Activated naive CD4-positive, alpha-beta T cell treated with anti-CD3 and anti-CD28 coated beads, Interleukin-2, amount 50 U/mL, for 72 hours (primary cell): ENCODE measurements around the gene RBM3. TPM values are rescaled to one million over a fixed set of nuclear protein-coding genes. Genes with fewer than 3 reads are reported as not detected.

Source experiments
- ATAC-seq, 2 donors: fragments of 150-1000 bp; cut with Tn5 transposase; 2 replicates each; pipeline ENCODE4 v1.10.0; 2021; ENCODE audit warnings: mild to moderate bottlenecking in 2 of 2, moderate library complexity in 2 of 2
- DNase-seq, 2 donors: peaks; one replicate each; pipeline ENCODE4 v3.0.0; 2021 to 2022; ENCODE audit warnings: low spot score in 2 of 2
- H3K27ac Mint-ChIP-seq, 2 donors: one replicate each; pipeline ENCODE4 v1.8.0; 2022; ENCODE audit warnings: mild to moderate bottlenecking in 2 of 2, mixed read lengths in 2 of 2
- H3K36me3 Mint-ChIP-seq, 2 donors: one replicate each; pipeline ENCODE4 v1.8.0; 2022; ENCODE audit warnings: mixed read lengths in 2 of 2
- H3K9me3 Mint-ChIP-seq, 2 donors: one replicate each; pipeline ENCODE4 v1.8.0; 2022; ENCODE audit warnings: mixed read lengths in 2 of 2
- total RNA-seq, 2 donors: library from RNA; stranded (reverse); gene quantifications; one replicate each; pipeline ENCODE4 v1.2.3, GENCODE V29; 2022

Gene RBM3
- total RNA-seq, 2 donors from 2014 or later, result 171 to 256 TPM

DNA sequence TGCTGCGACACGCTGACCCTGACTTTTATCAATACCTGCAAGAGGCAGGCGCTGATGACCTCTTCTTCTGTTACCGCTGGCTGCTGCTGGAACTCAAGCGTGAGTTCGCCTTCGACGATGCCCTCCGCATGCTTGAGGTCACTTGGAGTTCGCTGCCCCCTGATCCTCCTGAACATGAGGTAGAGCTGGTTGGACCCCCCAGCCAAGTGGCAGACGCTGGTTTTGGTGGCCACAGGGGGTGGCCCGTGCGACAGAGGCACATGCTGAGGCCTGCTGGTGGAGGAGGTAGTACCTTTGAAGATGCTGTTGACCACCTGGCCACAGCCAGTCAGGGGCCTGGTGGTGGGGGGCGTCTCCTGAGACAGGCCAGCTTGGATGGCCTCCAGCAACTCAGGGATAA is 14.2 kb upstream of the RBM3 start:
- DNase-seq (no peak), ATAC-seq (no peak)
- H3K9me3 Mint-ChIP-seq, result no peaks in the 10 kb centered on the region
- H3K36me3 Mint-ChIP-seq, result peaks cover 0 to 4% of the 10 kb centered on the region in 2 donors
- H3K27ac Mint-ChIP-seq, result peak overlapping the region; percentile 55 to 68

DNA sequence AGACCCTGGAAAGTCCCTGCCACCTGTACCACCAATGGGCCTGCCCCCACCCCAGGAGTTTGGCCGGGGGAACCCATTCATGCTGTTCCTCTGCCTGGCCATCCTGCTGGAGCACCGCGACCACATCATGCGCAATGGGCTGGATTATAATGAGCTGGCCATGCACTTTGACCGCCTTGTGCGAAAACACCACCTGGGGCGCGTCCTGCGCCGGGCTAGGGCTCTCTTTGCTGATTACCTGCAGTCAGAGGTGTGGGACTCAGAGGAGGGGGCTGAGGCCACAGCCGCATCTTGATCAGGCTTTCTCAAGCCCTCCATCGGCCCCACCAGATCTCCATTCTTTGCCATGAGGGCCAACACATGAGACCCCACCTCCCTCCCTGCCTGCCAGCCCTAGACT is 13.6 kb upstream of the RBM3 start:
- no peak for DNase-seq
- Mint-ChIP-seq H3K36me3 (no peaks in the 10 kb centered on the region), H3K27ac (peak overlapping the region in 1 of 2 donors; percentile 68), H3K9me3 (no peaks in the 10 kb centered on the region)
- ATAC-seq, result no peak

- Mint-ChIP-seq H3K27ac (no peak overlapping the region), H3K9me3 (no peaks in the 10 kb centered on the region), H3K36me3 (peaks cover 7 to 12% of the 10 kb centered on the region in 2 donors)
- peak in 1 of 2 donors; percentile 20 for DNase-seq
- ATAC-seq, result peak; percentile 58 to 80
These were observed 4.3 kb upstream of the RBM3 start for GRCh38 chrX:48569958-48570357.

DNA sequence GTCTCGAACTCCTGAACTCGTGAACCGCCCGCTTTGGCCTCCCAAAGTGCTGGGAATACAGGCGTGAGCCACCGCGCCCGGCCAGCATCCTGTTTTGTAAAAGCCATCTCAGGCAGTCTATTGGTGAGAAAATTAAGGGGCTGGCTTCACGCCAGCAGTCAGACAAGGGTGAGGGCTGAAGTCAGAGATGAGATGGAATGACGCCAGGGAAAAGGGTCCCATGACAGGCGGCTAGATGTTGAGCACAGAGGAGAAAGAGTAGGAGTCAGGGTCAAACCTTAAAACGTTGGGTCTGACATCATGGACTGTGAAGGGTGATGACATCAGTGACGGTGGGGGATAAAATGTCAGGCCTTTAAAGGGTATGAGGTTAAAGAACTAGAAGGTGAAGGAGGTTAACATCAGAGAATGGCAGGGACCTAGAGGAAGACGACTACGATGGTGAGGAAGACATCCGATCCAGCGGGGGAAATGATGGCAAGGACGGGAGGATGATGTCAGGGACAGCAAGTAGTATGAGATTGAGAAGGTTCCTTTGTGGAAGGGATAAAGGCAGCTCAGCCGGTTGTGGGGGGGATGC is 504 bp upstream of the RBM3 start:
- ATAC-seq (no peak), DNase-seq (no peak)
- Mint-ChIP-seq H3K36me3 (peaks cover 20 to 46% of the 10 kb centered on the region in 2 donors), H3K27ac (peak overlapping the region; percentile 100), H3K9me3 (no peaks in the 10 kb centered on the region)

DNA sequence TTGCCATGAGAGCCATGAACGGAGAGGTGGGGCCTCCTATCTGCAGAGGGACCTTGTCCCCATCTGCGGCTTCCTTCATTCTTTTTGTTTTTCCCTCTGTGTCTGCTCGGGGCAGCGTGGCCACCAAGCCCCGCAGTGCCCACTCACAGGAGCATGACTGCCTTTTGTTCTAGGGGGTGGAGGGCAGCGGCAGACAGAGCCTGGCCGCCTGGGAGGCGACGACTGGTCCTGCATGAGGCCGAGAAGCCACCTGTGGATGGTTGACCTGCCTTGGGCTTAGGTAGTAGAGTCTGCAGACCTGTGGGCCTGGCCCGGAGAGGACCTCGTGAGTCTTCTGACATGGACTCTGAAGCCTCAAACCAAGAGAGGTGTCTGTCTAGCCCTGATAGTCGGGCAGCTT is 1.4 kb downstream of the RBM3 start:
- peaks cover 20 to 50% of the 10 kb centered on the region in 2 donors for H3K36me3 Mint-ChIP-seq
- no peak for DNase-seq

DNA sequence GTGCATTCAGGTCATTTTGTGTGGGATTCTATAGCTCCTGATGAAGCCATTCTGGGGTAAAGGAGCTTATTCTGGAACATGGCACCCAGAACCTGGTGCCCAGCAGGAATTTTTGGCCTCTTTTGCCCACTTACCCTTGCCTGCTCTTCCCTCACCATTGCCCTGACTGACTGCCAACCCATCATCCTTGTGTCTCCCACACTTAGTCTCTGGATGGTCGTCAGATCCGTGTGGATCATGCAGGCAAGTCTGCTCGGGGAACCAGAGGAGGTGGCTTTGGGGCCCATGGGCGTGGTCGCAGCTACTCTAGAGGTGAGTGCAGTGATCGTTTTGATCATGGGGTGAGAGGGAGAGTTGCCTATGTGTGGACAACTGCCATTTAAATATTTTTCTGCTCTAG is 1.8 kb downstream of the RBM3 start:
- ATAC-seq (no peak), DNase-seq (no peak)
- no peaks in the 10 kb centered on the region for H3K9me3 Mint-ChIP-seq
- H3K27ac Mint-ChIP-seq, result peak overlapping the region; percentile 100
- peaks cover 20 to 50% of the 10 kb centered on the region in 2 donors for H3K36me3 Mint-ChIP-seq

More for the DNA sequence above, 1.4 kb downstream of the RBM3 start:
- Mint-ChIP-seq H3K9me3 (no peaks in the 10 kb centered on the region), H3K27ac (peak overlapping the region; percentile 100)
- no peak for ATAC-seq

- Mint-ChIP-seq H3K36me3 (peaks cover 20 to 50% of the 10 kb centered on the region in 2 donors), H3K9me3 (no peaks in the 10 kb centered on the region), H3K27ac (peak overlapping the region in 1 of 2 donors; percentile 44)
- ATAC-seq (no peak), DNase-seq (no peak)
These were observed 4.4 kb downstream of the RBM3 start for GRCh38 chrX:48578661-48579128.

- ATAC-seq (no peak), DNase-seq (no peak)
- H3K27ac Mint-ChIP-seq, result peak overlapping the region in 1 of 2 donors; percentile 44
- H3K36me3 Mint-ChIP-seq, result peaks cover 20 to 45% of the 10 kb centered on the region in 2 donors
- H3K9me3 Mint-ChIP-seq, result no peaks in the 10 kb centered on the region
These were observed 5.0 kb downstream of the RBM3 start for GRCh38 chrX:48579259-48579658.

GRCh38 chrX:48580662-48581061 is 6.4 kb downstream of the RBM3 start:
- H3K36me3 Mint-ChIP-seq, result peaks cover 6 to 31% of the 10 kb centered on the region in 2 donors
- no peaks in the 10 kb centered on the region for H3K9me3 Mint-ChIP-seq
- DNase-seq (no peak), ATAC-seq (no peak)
- H3K27ac Mint-ChIP-seq, result no peak overlapping the region

DNA sequence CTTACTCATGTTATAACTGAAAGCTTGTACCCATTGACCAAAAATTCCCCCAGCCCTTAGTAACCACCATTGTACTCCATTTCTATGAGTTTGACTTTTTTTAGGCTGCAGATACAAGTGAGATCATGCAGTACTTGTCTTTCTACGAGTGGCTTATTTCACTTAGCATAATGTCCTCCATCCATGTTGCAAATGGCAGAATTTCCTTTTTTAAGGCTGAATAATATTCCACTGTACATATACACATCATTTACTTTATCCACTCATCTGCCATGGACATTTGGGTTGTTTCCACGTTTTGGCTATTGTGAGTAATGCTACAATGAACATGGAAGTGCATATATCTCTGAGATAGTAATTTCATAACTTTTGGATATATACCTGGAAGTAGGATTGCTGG is 10.4 kb downstream of the RBM3 start:
- no peak for ATAC-seq

GRCh38 chrX:48589482-48590162 is 15.3 kb downstream of the RBM3 start:
- DNase-seq, result no peak
- Mint-ChIP-seq H3K9me3 (no peaks in the 10 kb centered on the region), H3K27ac (no peak overlapping the region), H3K36me3 (no peaks in the 10 kb centered on the region)
- no peak for ATAC-seq

More for the DNA sequence above, 10.4 kb downstream of the RBM3 start:
- Mint-ChIP-seq H3K27ac (no peak overlapping the region), H3K9me3 (no peaks in the 10 kb centered on the region), H3K36me3 (no peaks in the 10 kb centered on the region)
- no peak for DNase-seq

GRCh38 chrX:48590203-48591103 is 16.2 kb downstream of the RBM3 start:
- H3K36me3 Mint-ChIP-seq, result no peaks in the 10 kb centered on the region
- H3K9me3 Mint-ChIP-seq, result no peaks in the 10 kb centered on the region
- H3K27ac Mint-ChIP-seq, result no peak overlapping the region
- DNase-seq (no peak), ATAC-seq (no peak)

- Mint-ChIP-seq H3K9me3 (no peaks in the 10 kb centered on the region), H3K27ac (no peak overlapping the region), H3K36me3 (no peaks in the 10 kb centered on the region)
- DNase-seq (no peak), ATAC-seq (no peak)
These were observed 17.0 kb downstream of the RBM3 start for GRCh38 chrX:48591255-48591791.

- no peak for ATAC-seq
- no peak for DNase-seq
- Mint-ChIP-seq H3K27ac (no peak overlapping the region), H3K36me3 (no peaks in the 10 kb centered on the region), H3K9me3 (no peaks in the 10 kb centered on the region)
These were observed 18.7 kb downstream of the RBM3 start for GRCh38 chrX:48592971-48593370.

- DNase-seq (no peak), ATAC-seq (no peak)
- Mint-ChIP-seq H3K9me3 (no peaks in the 10 kb centered on the region), H3K36me3 (no peaks in the 10 kb centered on the region), H3K27ac (no peak overlapping the region)
These were observed 21.6 kb downstream of the RBM3 start for GRCh38 chrX:48595929-48596328.

DNA sequence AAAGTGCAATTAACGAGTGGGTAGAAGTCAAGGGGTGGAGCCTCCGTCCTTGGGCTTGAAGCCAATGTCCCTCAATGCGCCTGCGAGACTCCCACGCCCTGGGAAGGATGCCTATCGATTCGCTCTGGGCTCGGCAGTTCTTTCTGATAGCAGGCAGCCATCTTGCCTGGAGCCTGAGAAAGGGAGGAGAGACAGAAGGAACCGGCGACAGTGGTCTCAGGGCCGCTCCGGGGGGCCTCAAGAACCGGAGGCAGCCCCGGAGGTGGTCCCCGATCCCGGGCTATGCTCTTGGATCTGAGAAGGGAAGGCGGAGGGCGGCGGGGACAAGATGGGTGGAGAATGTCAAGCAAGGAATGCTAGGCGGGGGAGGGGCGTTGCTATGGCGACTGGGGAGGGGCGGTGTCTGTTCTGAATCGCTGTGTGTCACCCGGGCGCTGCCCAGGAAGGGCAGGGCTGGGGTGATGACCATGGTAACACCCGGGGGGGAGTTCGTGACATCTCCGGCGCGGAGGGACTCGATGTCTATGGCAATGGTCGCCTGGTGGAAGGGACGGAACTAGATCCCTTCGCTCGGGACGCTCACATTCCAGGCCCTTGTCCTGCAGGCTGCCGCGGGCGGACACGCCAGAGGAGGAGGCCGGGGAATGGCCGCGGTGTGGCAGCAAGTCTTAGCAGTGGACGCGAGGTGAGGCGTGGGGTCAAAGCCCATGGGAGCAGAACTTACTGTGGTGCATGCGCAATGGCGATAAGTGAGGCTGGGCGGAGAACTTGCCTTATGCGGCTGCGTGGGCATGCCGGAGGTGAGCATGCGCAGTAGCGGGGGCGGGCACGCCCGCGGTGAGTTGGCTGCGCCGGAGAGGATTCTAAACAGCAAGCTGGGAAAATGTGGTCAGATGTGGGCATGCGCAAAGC is 23.3 kb downstream of the RBM3 start, which contains the start of gene WDR13:
Gene WDR13, plus strand, starts transcription at position 140 of the 912 bp plus-strand sequence. Its CDS starts 505 bp downstream, at position 645.
- no peaks in the 10 kb centered on the region for H3K9me3 Mint-ChIP-seq
- ATAC-seq (peak; percentile 93 to 94), DNase-seq (peak; percentile 84 to 93)
- H3K27ac Mint-ChIP-seq, result peak within 1 kb of the TSS; percentile 97 to 99
- H3K36me3 Mint-ChIP-seq, result no peaks in the 10 kb centered on the region
